Gastrocnemius medialis (tissue), 4 donors: ENCODE measurements around the gene DMKN.

Experiments used
- CTCF ChIP-seq, 5 experiments: fragments of 450-650 bp in 3 of 5; fragments of 200-600 bp in 2 of 5; sonication (generic) in 2 of 5; IDR thresholded peaks in 4 of 5; conservative IDR thresholded peaks in 1 of 5; 1 replicate in 4 of 5; 2 replicates in 1 of 5; pipeline ENCODE4 v1.5.1; 2016 to 2019; ENCODE audit warnings: antibody characterized with exemption in 5 of 5, mild to moderate bottlenecking in 3 of 5, moderate library complexity in 3 of 5
- POLR2A ChIP-seq, 2 donors: fragments of 450-650 bp; IDR thresholded peaks; one replicate each; pipeline ENCODE4 v1.6.1; 2017; ENCODE audit warnings: antibody characterized with exemption in 2 of 2, mild to moderate bottlenecking in 2 of 2, moderate library complexity in 2 of 2

- TF ChIP-seq CTCF (IDR thresholded peaks at IDR 0.05 in 4 of 5, conservative IDR thresholded peaks at IDR 0.05 in 1 of 5) (no peak), POLR2A (IDR thresholded peaks at IDR 0.05) (no peak)
Measured at GRCh38 chr19:35518313-35518712, 4.9 kb upstream of the DMKN start.
